CD4-positive, alpha-beta T cell treated with Interleukin-4 for 4 hours (primary cell): ENCODE measurements around the gene MGST2.

Experiments used
- DNase-seq: peaks from one replicate; pipeline ENCODE4 v3.0.0-alpha.2; 2020

The MGST2 gene

DNA sequence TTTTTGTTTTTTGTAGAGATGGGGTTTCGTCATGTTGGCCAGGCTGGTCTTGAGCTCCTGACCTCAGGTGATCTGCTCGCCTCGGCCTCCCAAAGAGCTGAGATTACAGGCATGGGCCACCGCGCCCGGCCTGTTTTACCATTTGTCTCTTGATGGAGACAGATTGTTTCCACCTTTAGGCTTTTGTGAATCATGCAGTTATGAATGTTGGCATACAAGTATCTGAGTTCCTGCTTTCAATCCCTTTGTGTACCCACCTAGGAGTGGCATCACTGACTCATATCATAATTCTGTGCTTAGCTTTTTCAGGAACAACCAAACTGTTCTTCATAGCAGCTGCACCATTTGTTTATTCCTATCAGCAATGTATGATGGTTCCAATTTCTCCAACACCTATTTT is 20.2 kb upstream of the MGST2 start:
- DNase-seq, result no peak

DNA sequence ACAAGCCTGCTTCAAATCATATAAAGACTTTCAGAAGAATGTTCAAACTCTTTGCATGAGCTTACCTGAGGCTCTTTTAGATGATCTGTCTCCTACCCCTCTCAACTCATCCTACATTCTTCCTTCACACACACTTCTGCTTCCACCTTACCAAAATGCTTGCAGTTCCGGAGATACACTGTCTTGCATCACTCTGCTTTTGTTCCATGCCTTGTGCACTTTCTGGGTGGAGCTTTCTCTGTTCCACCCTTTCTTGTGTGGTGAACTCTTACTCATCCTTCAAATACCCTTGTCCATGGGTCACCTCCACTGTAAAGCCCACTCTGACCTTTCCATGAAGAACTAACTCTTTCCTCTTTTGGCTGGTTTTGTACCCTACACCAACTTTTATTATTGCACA is 18.4 kb upstream of the MGST2 start:
- no peak for DNase-seq

- no peak for DNase-seq
Measured at GRCh38 chr4:139647952-139648351, 17.7 kb upstream of the MGST2 start.

DNA sequence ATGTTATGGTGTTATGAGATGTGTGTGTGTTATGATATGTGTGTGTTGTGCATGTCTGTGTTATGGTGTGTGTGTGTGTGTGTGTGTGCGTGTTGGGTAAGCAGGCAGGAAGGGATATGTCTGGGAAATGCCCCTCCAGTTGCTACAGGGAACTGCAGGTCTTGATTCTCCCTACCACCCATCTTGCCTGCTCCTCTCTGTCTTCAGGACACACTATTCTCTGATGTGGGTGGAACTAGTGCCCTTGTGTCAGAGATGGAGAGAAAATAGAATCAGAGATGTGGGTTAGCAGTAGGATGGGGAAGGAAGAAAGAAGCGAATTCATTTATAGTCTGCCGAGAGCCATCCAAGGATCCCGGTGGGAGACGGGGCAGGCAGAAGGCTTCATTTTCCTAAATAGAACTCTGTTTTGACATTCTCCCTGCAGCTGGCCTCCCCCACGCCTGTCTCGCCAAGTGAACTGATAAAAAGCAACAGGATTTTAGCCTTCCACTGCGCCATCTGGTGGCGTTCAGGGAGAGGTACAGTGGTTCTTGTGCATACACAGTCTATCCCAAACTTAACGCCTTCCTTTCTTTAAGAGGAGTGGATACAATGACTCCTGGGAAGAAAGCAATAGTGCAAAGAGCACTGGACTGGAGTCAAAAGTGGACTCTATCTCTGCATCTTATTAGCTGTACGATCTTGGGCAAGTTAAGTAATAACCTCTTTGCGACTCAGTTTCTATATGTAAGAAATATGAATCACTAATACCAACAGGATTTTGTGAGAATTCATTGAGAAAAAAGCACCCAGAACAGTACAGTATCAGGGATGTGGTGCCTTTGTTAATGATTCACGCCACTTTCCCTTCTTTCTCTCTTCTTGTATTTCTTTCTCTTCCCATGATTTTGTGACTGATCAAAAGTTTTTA is 14.1 kb upstream of the MGST2 start:
- DNase-seq, result peak; percentile 61

GRCh38 chr4:139654516-139654915 is 11.1 kb upstream of the MGST2 start:
- DNase-seq, result no peak

GRCh38 chr4:139655116-139655515 is 10.5 kb upstream of the MGST2 start:
- no peak for DNase-seq

DNA sequence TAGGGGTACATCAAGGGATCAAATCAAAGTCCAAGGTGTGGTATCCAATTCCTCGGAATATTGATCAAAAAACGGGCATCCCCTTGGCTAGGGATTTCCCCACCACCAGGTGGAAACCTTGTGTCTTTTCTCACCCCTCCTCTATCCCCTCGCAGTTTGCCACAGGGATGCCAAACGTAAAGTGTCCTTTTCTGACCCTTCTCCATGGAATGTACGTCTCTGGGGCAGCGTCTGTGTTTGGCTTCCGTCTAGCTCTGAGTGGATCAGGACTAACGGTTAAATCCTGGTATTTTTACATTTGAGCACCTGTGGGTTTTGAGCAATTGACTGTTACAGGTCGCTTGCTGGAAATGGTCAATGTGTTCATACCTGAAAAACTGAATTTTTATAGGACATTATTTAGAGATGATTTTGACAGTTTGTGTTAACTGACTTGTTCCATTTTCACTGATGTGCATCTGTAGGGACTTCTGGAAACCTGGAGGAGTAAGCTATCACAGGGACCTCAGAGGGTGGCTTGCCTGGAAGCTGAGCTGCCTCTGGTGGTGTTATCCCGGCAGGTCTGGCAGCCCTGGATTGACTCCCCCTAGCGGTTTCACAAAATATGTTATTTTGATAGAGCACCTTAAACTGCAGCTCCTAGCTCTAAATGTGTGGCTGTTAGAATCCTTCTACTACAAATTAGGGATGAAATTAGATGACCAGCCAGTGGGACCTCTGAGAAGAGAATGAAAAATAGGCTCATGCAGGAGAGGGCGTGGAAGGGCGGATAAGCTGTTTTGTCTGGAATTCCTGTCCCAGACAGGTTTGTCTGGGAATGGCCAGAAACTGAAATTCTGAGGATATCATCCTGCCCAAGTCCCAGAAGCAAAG is 8.8 kb upstream of the MGST2 start:
- peak; percentile 64 for DNase-seq

DNA sequence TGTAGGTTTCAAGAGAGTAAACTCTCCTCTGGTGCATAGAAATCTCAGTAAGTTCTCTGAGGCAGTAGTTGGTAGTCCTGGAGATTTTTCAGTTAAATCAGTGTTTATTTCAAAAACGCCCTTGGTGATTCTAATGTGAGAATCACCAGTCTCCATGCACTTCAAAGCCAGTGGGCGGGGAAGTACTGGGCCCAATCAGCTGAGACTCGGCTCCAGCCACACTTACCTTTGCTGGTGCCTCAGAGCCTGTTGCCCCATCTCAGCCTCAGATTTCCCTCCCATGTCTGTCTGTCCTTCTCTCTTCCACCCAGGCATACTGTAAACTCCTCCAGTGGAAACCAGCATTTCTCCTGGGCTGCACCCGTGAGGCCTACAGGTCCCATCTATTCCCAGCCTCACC is 7.4 kb upstream of the MGST2 start:
- no peak for DNase-seq

GRCh38 chr4:139658586-139659382 is 6.8 kb upstream of the MGST2 start:
- DNase-seq, result no peak

DNA sequence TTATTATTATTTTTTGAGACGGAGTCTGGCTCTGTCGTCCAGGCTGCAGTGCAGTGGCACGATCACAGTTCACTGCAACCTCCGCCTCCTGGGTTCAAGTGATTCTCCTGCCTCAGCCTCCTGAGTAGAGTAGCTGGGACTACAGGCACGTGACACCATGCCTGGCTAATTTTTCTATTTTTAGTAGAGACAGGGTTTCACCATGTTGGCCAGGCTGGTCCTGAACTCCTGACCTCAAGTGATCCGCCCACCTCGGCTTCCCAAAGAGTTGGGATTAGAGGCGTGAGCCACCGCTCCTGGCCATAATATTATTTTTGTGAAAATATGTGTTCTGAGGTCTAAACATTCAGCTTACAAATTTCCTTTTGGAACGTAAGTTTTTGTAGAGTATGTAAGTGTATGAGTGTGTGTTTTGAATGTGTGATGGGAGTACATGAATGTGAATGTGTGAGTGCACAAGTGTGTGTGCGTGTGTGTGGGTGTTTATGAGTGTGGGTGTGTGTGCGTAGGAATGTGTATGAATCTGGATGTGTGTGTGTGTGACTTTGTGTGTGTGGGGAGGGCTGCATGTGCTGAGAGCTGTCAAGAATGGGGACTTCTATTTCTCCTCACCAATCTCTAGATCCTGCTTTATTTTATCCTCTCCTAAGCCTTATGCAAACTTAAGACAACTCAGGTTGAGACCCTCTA is 5.7 kb upstream of the MGST2 start:
- no peak for DNase-seq

GRCh38 chr4:139660568-139661043 is 5.0 kb upstream of the MGST2 start:
- no peak for DNase-seq

GRCh38 chr4:139663561-139664138 is 2.0 kb upstream of the MGST2 start:
- DNase-seq, result no peak

GRCh38 chr4:139664442-139664841 is 1.2 kb upstream of the MGST2 start:
- no peak for DNase-seq

DNA sequence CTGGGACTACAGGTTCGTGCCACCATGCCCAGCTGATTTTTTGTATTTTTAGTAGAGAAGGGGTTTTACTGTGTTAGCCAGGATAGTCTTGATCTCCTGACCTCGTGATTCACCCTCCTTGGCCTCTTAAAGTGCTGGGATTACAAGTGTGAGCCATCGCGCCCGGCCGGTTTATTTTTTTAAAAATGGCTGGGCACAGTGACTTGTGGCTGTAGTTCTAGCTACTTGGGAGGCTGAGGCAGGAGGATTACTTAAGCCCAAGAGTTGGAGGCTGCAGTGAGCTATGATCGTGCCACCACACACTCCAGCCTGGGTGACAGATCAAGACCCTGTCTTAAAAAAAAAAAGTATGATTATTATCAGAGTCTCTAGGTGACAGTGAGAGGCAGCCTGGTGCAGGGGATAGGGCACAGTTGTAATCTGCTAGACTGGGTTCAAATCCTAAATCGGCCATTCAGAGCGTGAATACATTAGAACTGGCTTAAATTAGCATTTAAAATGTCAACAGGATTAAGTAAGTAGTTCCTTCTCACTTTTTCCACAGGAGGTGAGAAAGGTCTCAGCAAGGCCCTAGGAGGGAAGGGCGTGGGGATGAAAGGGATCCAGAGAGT is 435 bp upstream of the MGST2 start:
- DNase-seq, result no peak

GRCh38 chr4:139666735-139667281 is 1.2 kb downstream of the MGST2 start:
- peak; percentile 1 for DNase-seq

DNA sequence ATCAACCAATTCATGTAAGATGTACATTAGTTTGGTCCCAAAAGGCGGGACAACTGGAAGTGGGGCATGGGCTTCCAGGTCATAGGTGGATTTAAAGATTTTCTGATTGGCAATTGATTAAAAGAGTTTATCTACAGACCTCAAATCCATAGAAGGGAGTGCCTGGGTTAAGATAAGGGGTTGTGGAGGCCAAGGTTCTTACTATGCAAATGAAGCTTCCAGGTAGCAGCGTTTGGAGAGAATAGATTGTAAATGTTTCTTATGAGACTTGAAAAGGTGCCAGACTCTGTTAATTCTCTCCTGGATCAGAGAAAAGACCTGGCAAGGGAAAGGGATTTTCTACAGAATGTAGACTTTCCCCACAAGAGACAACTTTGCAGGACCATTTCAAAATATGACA is 2.4 kb downstream of the MGST2 start:
- DNase-seq, result no peak

GRCh38 chr4:139668658-139669201 is 3.1 kb downstream of the MGST2 start:
- DNase-seq, result no peak

DNA sequence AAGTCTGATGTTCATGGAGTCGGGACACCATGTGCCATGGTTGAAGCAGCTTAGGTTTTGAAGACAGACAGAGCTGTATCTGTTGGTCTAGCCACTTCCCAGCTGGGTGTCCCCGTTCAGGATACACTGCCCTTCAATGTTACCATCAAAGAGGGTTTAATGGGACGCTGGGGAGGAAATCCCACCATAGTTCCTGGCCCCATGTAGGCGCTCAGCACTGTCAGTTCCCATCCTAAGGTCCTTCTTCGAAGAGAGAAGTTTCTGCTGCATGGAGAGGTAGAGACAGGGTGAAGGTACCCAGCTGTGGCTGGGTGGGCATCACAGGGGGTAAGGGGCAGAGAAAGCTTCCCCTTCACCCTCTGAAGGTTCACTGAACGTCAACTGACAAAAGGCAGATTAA is 3.7 kb downstream of the MGST2 start:
- DNase-seq, result no peak

- DNase-seq, result no peak
Measured at GRCh38 chr4:139669890-139670289, 4.3 kb downstream of the MGST2 start.

DNA sequence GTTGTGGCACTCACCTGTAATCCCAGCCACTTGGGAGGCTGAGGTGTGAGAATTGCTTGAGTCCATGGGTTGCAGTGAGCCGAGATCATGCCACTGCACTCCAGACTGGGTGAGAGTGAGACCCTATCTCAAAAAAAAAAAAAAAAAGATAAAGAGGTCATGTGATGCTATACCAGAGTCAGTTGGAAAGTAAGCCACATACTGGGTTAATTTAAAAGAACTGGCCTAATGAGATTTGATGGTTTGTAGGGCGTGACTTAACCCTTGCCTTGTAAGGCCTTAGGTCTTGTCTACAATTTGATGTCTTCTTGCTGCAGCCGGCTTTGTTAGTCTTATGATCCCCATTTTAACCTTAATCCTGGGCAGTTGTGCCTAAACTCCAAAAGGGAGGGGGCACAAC is 5.2 kb downstream of the MGST2 start:
- DNase-seq, result no peak

DNA sequence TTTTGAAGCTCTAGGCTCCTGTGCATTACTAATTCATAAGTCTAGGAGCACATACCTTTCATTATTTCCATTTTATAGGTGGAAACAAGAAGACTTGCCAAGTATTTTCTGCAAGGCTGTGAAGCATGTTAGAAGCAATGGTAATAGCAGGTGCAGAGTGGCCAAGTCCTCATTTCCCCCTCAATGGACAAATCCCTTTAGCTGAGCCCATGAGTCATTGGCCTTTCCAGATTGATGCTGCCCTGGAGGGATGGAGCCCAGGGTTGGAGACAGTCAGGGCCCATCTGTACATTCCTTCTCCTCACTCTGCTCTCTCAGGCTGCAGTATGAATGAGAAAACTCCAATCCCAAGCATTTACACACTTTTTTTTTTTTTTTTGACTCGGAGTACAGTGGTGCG is 6.6 kb downstream of the MGST2 start:
- DNase-seq, result no peak
